HEK293 (cell line): Measurements from ENCODE around the gene C16orf95.

Experiments
- CTCF ChIA-PET: fragments of 350-600 bp; formaldehyde crosslinking; extraction: SDS; loops from one replicate; lab custom pipeline; 2021; ENCODE audit warnings: antibody characterized with exemption; lab: Yijun Ruan, JAX
- POLR2A ChIA-PET: fragments of 300-600 bp; formaldehyde crosslinking; extraction: SDS; loops from one replicate; lab custom pipeline; 2020; ENCODE audit warnings: antibody characterized with exemption, inconsistent platforms; lab: Yijun Ruan, JAX
- H3K27ac ChIP-seq: fragments of 200-500 bp; sonication (Bioruptor generic); 2 replicates; pipeline ENCODE4 v1.5.1; 2014; ENCODE audit warnings: low read depth, low read length, control low read depth, inconsistent platforms; ENCODE audit errors: extremely low read depth
- H3K36me3 ChIP-seq, 2 experiments: fragments of 200-500 bp in 1 of 2; sonication (Bioruptor generic) in 1 of 2; 1 replicate in 1 of 2; 2 replicates in 1 of 2; pipeline ENCODE4 v1.5.1; 2014 to 2017; ENCODE audit warnings: inconsistent platforms in 2 of 2, low read length in 2 of 2; ENCODE audit not compliant: control insufficient read depth in 2 of 2, insufficient read depth in 1 of 2
- H3K4me1 ChIP-seq: fragments of 200-500 bp; sonication (Bioruptor generic); 2 replicates; pipeline ENCODE4 v1.5.1; 2014; ENCODE audit warnings: mild to moderate bottlenecking, low read length, inconsistent platforms; ENCODE audit not compliant: control insufficient read depth, insufficient read depth
- H3K4me3 ChIP-seq: 2 replicates; pipeline ENCODE4 v1.5.1; 2011; ENCODE audit warnings: low read depth, mild to moderate bottlenecking, control low read depth, low read length, moderate library complexity
- H3K9me3 ChIP-seq: fragments of 200-500 bp; sonication (Bioruptor generic); 2 replicates; pipeline ENCODE4 v1.5.1; 2014; ENCODE audit warnings: low read depth, low read length, inconsistent platforms; ENCODE audit not compliant: control insufficient read depth, insufficient read depth
- CTCF ChIP-seq: fragments of 450-650 bp; formaldehyde crosslinking; IDR thresholded peaks from 2 replicates; pipeline ENCODE4 v1.5.1; 2016; ENCODE audit warnings: missing biosample characterization, missing genetic modification characterization
- GLIS2 ChIP-seq: fragments of 450-650 bp; formaldehyde crosslinking; IDR thresholded peaks from 2 replicates; pipeline ENCODE4 v1.5.1; 2016; ENCODE audit warnings: missing biosample characterization, missing genetic modification characterization
- MYNN ChIP-seq: fragments of 450-650 bp; formaldehyde crosslinking; IDR thresholded peaks from 2 replicates; pipeline ENCODE4 v1.5.1; 2016; ENCODE audit warnings: missing biosample characterization, missing genetic modification characterization, borderline replicate concordance
- OVOL3 ChIP-seq: fragments of 450-650 bp; formaldehyde crosslinking; IDR thresholded peaks from 2 replicates; pipeline ENCODE4 v1.5.1; 2016; ENCODE audit warnings: missing biosample characterization, missing genetic modification characterization
- PRDM2 ChIP-seq: fragments of 450-650 bp; formaldehyde crosslinking; IDR thresholded peaks from 2 replicates; pipeline ENCODE4 v1.5.1; 2016; ENCODE audit warnings: missing biosample characterization, missing genetic modification characterization, borderline replicate concordance
- PRDM4 ChIP-seq: fragments of 450-650 bp; formaldehyde crosslinking; IDR thresholded peaks from 2 replicates; pipeline ENCODE4 v1.5.1; 2017; ENCODE audit warnings: missing biosample characterization, missing genetic modification characterization
- ZBTB1 ChIP-seq: fragments of 450-650 bp; formaldehyde crosslinking; IDR thresholded peaks from 2 replicates; pipeline ENCODE4 v1.5.1; 2016; ENCODE audit warnings: missing biosample characterization, missing genetic modification characterization
- ZNF112 ChIP-seq: fragments of 450-650 bp; formaldehyde crosslinking; IDR thresholded peaks from 2 replicates; pipeline ENCODE4 v1.5.0; 2017; ENCODE audit warnings: missing biosample characterization, missing genetic modification characterization
- ZNF274 ChIP-seq, 2 experiments: fragments of 200-500 bp in 1 of 2; fragments of 450-650 bp in 1 of 2; sonication (Bioruptor generic) in 1 of 2; formaldehyde crosslinking in 1 of 2; IDR thresholded peaks; 2 replicates each; pipeline versions ENCODE4 v1.5.1 to v1.6.1; 2014 to 2016; ENCODE audit warnings: borderline replicate concordance in 1 of 2, inconsistent platforms in 1 of 2, low read length in 1 of 2, missing biosample characterization in 1 of 2, missing genetic modification characterization in 1 of 2
- ZNF324 ChIP-seq: fragments of 450-650 bp; formaldehyde crosslinking; IDR thresholded peaks from 2 replicates; pipeline ENCODE4 v1.5.1; 2016; ENCODE audit warnings: missing biosample characterization, missing genetic modification characterization
- ZNF341 ChIP-seq: fragments of 450-650 bp; formaldehyde crosslinking; IDR thresholded peaks from 2 replicates; pipeline ENCODE4; 2016; ENCODE audit warnings: low read depth, missing biosample characterization, missing genetic modification characterization
- ZNF423 ChIP-seq: fragments of 450-650 bp; formaldehyde crosslinking; IDR thresholded peaks from 2 replicates; pipeline ENCODE4 v1.5.1; 2016; ENCODE audit warnings: missing biosample characterization, missing genetic modification characterization
- ZNF473 ChIP-seq: fragments of 450-650 bp; formaldehyde crosslinking; IDR thresholded peaks from 2 replicates; pipeline ENCODE4 v1.5.1; 2017; ENCODE audit warnings: missing biosample characterization, missing genetic modification characterization
- ZNF521 ChIP-seq: fragments of 450-650 bp; formaldehyde crosslinking; IDR thresholded peaks from 2 replicates; pipeline ENCODE4 v1.5.1; 2017; ENCODE audit warnings: missing biosample characterization, mild to moderate bottlenecking, missing genetic modification characterization
- ZNF549 ChIP-seq: fragments of 450-650 bp; IDR thresholded peaks from 2 replicates; pipeline ENCODE4 v1.5.1; 2018; ENCODE audit warnings: missing biosample characterization, missing genetic modification characterization, mild to moderate bottlenecking, inconsistent platforms, moderate library complexity
- ZNF639 ChIP-seq: fragments of 450-650 bp; formaldehyde crosslinking; IDR thresholded peaks from 2 replicates; pipeline ENCODE4 v1.5.1; 2016; ENCODE audit warnings: missing biosample characterization, missing genetic modification characterization
- ZNF747 ChIP-seq: fragments of 450-650 bp; formaldehyde crosslinking; IDR thresholded peaks from 2 replicates; pipeline ENCODE4 v1.5.1; 2016; ENCODE audit warnings: missing biosample characterization, missing genetic modification characterization

Gene C16orf95

GRCh38 chr16:87328846-87329245, 11.7 kb upstream of the C16orf95 start:
- peaks cover 0 to 60% of the 10 kb centered on the region in 2 experiments; a peak in 1 of 3 replicates for H3K36me3 ChIP-seq
- no peak overlapping the region for H3K4me3 ChIP-seq
- CTCF ChIA-PET, result no interaction called here
- no peaks in the 10 kb centered on the region for H3K9me3 ChIP-seq
- POLR2A ChIA-PET, result no interaction called here
- no peak for TF ChIP-seq ZNF341 (tag by site-specific recombination)
- no peak for TF ChIP-seq ZNF549 (tag by site-specific recombination)
- no peak for TF ChIP-seq MYNN (tag by site-specific recombination)
- no peak for TF ChIP-seq GLIS2 (tag by site-specific recombination)
- TF ChIP-seq ZBTB1 (tag by site-specific recombination), result no peak
- no peak for TF ChIP-seq ZNF747 (tag by site-specific recombination)
- TF ChIP-seq ZNF274 (IDR thresholded peaks at IDR 0.05; ENCODE audit: low read length), result no peak
- no peak for TF ChIP-seq ZNF274 (tag by site-specific recombination; IDR thresholded peaks at IDR 0.05; ENCODE audit: borderline replicate concordance)
- no peak for TF ChIP-seq ZNF423 (tag by site-specific recombination)
- no peak for TF ChIP-seq OVOL3 (tag by site-specific recombination)
- TF ChIP-seq CTCF (tag by site-specific recombination), result no peak
- H3K4me1 ChIP-seq, result no peaks in the 10 kb centered on the region
- H3K27ac ChIP-seq, result no peak overlapping the region

GRCh38 chr16:87327798-87328495, 10.8 kb upstream of the C16orf95 start:
- TF ChIP-seq PRDM4 (tag by site-specific recombination) (no peak), ZNF112 (tag by site-specific recombination) (no peak), ZNF473 (no peak), ZNF747 (tag by site-specific recombination) (no peak), PRDM2 (no peak), ZNF521 (no peak), ZNF324 (no peak), ZNF639 (no peak)
- Histone ChIP-seq H3K4me3 (no peak overlapping the region), H3K4me1 (no peaks in the 10 kb centered on the region), H3K27ac (no peak overlapping the region), H3K9me3 (no peaks in the 10 kb centered on the region), H3K36me3 (peaks cover 0 to 53% of the 10 kb centered on the region in 2 experiments; a peak in 1 of 3 replicates)
- CTCF ChIA-PET, result no interaction called here
- POLR2A ChIA-PET, result interaction anchor here (1.1 kb wide), 1 partner anchor 11 kb away, joined by 3 read pairs; the partner anchor contains the start of gene C16orf95
